Hepatocyte (in vitro differentiated cells): ENCODE data around the gene ZAP70.

Source experiments
- CTCF ChIP-seq: fragments of 200-600 bp; sonication (generic); IDR thresholded peaks from 2 replicates; pipeline ENCODE4 v1.5.1; 2016; ENCODE audit warnings: antibody characterized with exemption, mild to moderate bottlenecking; ENCODE audit not compliant: poor library complexity
- EZH2 ChIP-seq: fragments of 200-600 bp; sonication (generic); IDR thresholded peaks from 2 replicates; pipeline ENCODE4 v1.6.1; 2016; ENCODE audit warnings: antibody characterized with exemption, mild to moderate bottlenecking, borderline replicate concordance
- EZH2phosphoT487 ChIP-seq: fragments of 200-600 bp; sonication (generic); IDR thresholded peaks from one replicate; pipeline ENCODE4 v1.6.1; 2018; ENCODE audit warnings: antibody characterized with exemption, mild to moderate bottlenecking, low read depth, moderate library complexity; ENCODE audit not compliant: unreplicated experiment, severe bottlenecking

GRCh38 chr2:97735161-97735561, 21.8 kb downstream of the ZAP70 start:
- TF ChIP-seq CTCF: no peak
- no peak for TF ChIP-seq EZH2
- TF ChIP-seq EZH2phosphoT487: no peak
